ENCODE results near the gene PRELID3B.

DNA sequence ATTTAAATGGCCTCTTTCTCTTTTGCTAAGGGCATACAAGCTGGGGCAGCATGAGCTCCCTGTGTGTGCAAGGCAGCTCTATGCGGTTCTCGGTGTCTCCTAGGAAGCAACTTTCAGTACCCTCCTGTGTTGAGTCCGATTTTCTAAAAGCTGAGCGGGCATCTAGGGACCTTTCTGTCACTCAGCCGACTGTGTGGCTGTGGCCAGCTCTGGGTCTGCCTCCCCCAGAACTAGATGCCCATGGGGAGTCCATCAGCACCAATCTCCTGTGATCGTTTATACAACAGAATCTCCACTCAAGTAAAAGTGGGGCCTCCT lies 54.1 kb downstream of the PRELID3B start:
- TF ChIP-seq, protein P1, sequence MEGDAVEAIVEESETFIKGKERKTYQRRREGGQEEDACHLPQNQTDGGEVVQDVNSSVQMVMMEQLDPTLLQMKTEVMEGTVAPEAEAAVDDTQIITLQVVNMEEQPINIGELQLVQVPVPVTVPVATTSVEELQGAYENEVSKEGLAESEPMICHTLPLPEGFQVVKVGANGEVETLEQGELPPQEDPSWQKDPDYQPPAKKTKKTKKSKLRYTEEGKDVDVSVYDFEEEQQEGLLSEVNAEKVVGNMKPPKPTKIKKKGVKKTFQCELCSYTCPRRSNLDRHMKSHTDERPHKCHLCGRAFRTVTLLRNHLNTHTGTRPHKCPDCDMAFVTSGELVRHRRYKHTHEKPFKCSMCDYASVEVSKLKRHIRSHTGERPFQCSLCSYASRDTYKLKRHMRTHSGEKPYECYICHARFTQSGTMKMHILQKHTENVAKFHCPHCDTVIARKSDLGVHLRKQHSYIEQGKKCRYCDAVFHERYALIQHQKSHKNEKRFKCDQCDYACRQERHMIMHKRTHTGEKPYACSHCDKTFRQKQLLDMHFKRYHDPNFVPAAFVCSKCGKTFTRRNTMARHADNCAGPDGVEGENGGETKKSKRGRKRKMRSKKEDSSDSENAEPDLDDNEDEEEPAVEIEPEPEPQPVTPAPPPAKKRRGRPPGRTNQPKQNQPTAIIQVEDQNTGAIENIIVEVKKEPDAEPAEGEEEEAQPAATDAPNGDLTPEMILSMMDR (IDR thresholded peaks at IDR 0.05) = no peak
- TF ChIP-seq POLR2A (IDR thresholded peaks at IDR 0.05) = no peak
